ENCODE results near the gene ZNRF3.

DNA sequence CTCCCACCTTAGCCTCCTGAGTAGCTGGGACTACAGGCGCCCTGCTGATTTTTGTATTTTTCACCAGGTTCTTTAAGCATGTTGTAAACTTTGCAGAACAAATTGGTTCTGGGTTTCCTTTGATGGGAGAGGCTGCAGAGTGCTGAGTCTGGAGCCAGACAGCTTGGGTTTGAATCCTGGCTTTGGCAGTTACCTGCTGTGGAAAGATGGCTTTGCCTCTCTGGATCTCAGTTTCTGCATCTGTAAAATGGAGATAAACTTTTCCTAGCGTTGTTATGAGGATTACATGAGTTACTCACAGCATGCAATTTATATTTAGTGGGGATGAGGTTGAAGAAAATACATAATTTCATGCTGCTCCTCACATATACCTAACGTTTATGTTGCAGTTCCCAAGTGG, 19.1 kb downstream of the ZNRF3 start:
- TF ChIP-seq CTCF (IDR thresholded peaks at IDR 0.05) = no peak
- no peak for TF ChIP-seq POLR2A (IDR thresholded peaks at IDR 0.05)
